ENCODE results near the gene NECAB3. TPM values are rescaled to one million over a fixed set of nuclear protein-coding genes. Genes with fewer than 3 reads are reported as not detected.

The NECAB3 gene
- total RNA-seq, 4 donors from 2014 or later, result 12.6 to 25.9 (median 19.1) TPM

DNA sequence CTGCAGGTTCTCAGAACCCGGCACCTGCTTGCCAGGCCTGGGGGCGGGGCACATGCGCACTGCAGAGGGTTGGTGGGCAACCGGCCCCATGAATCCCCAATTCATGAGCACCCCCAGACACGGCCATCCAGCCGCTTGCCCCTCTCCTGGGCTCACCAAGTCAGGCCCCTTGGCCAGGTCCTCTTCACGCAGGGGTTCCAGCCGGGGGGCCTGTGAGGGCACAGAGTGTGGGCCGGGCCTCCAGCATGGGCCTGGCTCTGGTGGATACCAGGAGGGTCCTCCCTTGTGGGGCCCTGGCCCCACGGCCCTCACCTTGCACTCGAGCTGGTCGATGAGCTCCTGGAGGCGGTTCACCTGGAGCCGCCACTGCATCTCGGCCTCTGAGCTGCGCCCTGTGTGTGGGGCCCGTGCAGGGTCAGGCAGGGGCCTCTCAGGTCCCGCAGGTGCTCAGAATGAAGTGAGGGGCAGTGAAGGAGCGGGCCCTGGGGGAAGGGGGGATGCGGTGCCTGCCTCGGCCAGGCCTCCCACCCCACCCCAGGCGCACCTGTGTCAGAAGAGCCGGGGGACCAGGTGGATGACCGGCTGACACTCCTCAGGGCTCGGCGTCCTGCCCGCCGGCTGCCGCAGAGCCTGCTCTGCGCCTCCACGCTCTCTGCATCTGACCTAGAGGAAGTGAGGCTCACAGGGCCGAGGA, 14.7 kb downstream of the NECAB3 start:
- no CpG with 5 or more reads among the region's 32 CpGs for WGBS, 2 donors
- no peak overlapping the region for H3K27ac ChIP-seq
- H3K4me1 ChIP-seq, result peaks cover 13 to 38% (median 19%) of the 10 kb centered on the region in 3 donors
- no peaks in the 10 kb centered on the region for H3K27me3 ChIP-seq
- no peak overlapping the region for H3K4me3 ChIP-seq
- H3K36me3 ChIP-seq, result peaks cover 10 to 39% (median 10%) of the 10 kb centered on the region in 3 donors
- DNase-seq, result no peak
- no peaks in the 10 kb centered on the region for H3K9me3 ChIP-seq
- intact Hi-C loops (cut with DNase I), result no loop called here
- no peak for TF ChIP-seq POLR2A (IDR thresholded peaks at IDR 0.05)
- TF ChIP-seq, protein P1, sequence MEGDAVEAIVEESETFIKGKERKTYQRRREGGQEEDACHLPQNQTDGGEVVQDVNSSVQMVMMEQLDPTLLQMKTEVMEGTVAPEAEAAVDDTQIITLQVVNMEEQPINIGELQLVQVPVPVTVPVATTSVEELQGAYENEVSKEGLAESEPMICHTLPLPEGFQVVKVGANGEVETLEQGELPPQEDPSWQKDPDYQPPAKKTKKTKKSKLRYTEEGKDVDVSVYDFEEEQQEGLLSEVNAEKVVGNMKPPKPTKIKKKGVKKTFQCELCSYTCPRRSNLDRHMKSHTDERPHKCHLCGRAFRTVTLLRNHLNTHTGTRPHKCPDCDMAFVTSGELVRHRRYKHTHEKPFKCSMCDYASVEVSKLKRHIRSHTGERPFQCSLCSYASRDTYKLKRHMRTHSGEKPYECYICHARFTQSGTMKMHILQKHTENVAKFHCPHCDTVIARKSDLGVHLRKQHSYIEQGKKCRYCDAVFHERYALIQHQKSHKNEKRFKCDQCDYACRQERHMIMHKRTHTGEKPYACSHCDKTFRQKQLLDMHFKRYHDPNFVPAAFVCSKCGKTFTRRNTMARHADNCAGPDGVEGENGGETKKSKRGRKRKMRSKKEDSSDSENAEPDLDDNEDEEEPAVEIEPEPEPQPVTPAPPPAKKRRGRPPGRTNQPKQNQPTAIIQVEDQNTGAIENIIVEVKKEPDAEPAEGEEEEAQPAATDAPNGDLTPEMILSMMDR (IDR thresholded peaks at IDR 0.05), result no peak

DNA sequence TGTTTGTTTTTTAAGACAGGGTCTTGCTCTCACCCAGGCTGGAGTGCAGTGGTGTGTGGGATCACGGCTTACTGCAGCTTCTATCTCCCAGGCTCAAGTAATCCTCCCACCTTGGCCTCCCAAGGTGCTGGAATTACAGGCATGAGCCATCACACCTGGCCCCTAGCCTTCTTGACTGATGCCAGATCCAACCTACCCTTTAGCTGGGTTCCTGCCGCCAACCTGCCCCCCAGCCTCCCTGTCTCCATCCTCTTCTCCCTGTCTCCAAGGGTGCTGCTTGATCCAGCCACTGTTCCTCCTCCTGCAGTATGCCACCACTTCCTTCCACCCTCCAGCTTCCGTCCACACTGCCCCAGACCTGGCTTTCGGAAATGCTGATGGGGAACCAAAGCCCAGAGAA, 15.3 kb downstream of the NECAB3 start:
- Histone ChIP-seq H3K9me3 (no peaks in the 10 kb centered on the region), H3K27ac (no peak overlapping the region), H3K4me1 (peaks cover 10 to 38% (median 18%) of the 10 kb centered on the region in 3 donors), H3K36me3 (peaks cover 10 to 39% (median 10%) of the 10 kb centered on the region in 3 donors), H3K4me3 (no peak overlapping the region), H3K27me3 (no peaks in the 10 kb centered on the region)
- TF ChIP-seq POLR2A (IDR thresholded peaks at IDR 0.05), result no peak
- TF ChIP-seq, protein P1 (IDR thresholded peaks at IDR 0.05), result no peak
- no peak for DNase-seq
- WGBS, 2 donors, result 93 to 100% methylated on average over 2 of the region's 4 CpGs
- intact Hi-C loops (cut with DNase I), result no loop called here

DNA sequence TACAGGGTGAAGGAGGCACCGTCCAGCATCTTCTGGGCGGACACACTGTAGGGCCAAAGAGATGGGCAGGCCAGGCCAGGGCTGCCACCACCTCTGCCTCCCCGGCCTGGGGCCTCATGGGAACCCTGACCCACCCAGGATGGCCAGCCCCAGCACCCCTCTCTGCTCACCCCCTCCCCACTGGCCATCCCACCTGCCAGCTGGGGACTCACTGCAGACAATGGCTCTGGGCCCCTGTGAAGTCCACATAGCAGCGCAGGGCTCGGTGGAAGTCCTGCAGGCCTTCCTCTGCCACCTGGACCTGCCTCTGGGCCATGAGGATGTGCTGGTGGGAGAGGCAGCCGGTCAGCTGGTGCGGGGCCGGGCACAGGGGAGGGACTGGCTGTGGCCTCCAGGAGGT, 15.7 kb downstream of the NECAB3 start:
- H3K27ac ChIP-seq, result no peak overlapping the region
- no peak overlapping the region for H3K4me3 ChIP-seq
- 100% methylated on average over 4 of the region's 8 CpGs for WGBS, 2 donors
- TF ChIP-seq, protein P1 (IDR thresholded peaks at IDR 0.05), result no peak
- TF ChIP-seq POLR2A (IDR thresholded peaks at IDR 0.05), result no peak
- H3K27me3 ChIP-seq, result no peaks in the 10 kb centered on the region
- DNase-seq, result no peak
- intact Hi-C loops (cut with DNase I), result no loop called here
- H3K36me3 ChIP-seq, result peaks cover 10 to 39% (median 10%) of the 10 kb centered on the region in 3 donors
- no peaks in the 10 kb centered on the region for H3K9me3 ChIP-seq
- H3K4me1 ChIP-seq, result peaks cover 14 to 38% (median 18%) of the 10 kb centered on the region in 3 donors

DNA sequence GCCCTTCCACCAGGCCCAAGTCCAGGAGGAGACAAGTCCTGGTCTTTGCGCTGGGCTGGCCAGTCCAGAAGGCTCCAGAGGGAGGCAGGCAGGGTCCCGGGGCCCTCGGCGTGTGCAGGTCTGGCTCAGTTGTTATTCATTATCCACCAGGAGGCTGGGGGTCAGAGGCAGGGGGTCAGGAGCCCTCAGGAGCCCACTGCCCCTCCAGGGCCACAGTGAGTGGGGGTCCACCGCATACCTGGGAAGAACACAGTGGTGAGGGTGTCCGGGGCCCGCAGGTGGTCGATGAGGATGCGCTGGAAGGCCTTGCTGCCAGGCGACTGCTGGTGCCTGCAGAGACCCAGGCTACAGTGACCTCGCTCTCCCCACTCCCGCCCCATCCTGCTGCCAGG, 16.5 kb downstream of the NECAB3 start:
- Histone ChIP-seq H3K27ac (no peak overlapping the region), H3K4me1 (peaks cover 12 to 40% (median 16%) of the 10 kb centered on the region in 3 donors), H3K4me3 (no peak overlapping the region), H3K36me3 (peaks cover 10 to 39% (median 10%) of the 10 kb centered on the region in 3 donors), H3K9me3 (no peaks in the 10 kb centered on the region), H3K27me3 (no peaks in the 10 kb centered on the region)
- no peak for DNase-seq
- TF ChIP-seq POLR2A (IDR thresholded peaks at IDR 0.05), result no peak
- TF ChIP-seq, protein P1 (IDR thresholded peaks at IDR 0.05), result no peak
- WGBS, 2 donors, result 90 to 93% methylated on average over 3 to 6 of the region's 12 CpGs
- intact Hi-C loops (cut with DNase I), result no loop called here

DNA sequence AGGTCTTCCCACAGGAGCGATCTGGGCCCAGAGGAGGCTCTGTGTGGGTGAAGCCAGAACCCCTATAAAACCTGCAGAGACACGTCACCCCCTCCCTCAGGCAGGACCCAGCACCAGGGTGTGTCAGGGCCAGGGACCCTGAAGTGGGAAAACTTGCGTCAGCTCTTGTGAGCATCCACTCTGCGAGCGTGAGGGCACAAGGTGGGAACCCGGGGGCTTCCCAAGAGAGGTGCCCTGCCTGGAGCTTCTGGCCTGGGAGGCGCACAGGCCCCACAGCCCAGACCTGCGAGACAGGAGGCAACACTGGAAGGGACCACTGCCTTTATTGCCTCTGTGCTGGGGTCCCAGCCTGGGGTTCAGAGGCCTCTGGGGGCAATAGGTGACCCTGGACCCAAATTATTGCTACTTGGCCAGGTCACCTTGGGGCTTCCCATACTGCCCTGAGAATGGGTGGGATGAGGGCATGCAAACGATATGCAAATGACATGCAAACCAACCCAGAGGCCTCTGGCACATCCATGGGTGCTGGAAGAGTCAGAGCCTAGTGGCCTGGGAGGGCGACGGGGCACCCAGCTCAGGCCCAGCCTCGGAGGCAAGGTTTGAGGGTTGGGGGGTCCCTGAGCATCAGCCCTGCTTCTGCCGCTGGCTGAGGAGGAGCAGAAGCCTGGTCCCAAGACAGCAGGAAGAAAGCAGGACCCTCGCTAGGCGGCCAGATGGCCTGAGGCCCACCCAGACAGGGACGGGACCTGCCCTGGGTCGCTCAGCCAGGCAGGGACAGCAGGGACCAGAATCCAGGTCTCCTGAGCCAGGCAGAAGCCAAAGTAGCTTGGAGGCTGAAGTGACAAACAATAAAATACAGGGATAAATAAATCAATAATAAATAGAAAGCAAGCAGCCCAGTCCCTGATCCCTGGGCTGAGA, 17.2 kb downstream of the NECAB3 start:
- peaks cover 10 to 43% (median 14%) of the 10 kb centered on the region in 3 donors for H3K4me1 ChIP-seq
- H3K27ac ChIP-seq, result no peak overlapping the region
- no peak overlapping the region for H3K4me3 ChIP-seq
- intact Hi-C loops (cut with DNase I), result no loop called here
- WGBS, 2 donors, result 94 to 97% methylated on average over 6 to 13 of the region's 17 CpGs
- TF ChIP-seq POLR2A (IDR thresholded peaks at IDR 0.05), result no peak
- TF ChIP-seq, protein P1 (IDR thresholded peaks at IDR 0.05), result no peak
- H3K36me3 ChIP-seq, result peaks cover 10 to 39% (median 10%) of the 10 kb centered on the region in 3 donors
- no peaks in the 10 kb centered on the region for H3K9me3 ChIP-seq
- H3K27me3 ChIP-seq, result no peaks in the 10 kb centered on the region
- no peak for DNase-seq

All from esophagus squamous epithelium (tissue), 5 donors.